GM12801 (cell line): ENCODE data around the gene EMID1.

Experiments
- CTCF ChIP-seq: IDR thresholded peaks from one replicate; pipeline ENCODE4 v1.5.1; 2011; ENCODE audit warnings: control low read depth; ENCODE audit not compliant: insufficient read length; ENCODE audit errors: extremely low read depth

The EMID1 gene

GRCh38 chr22:29203488-29204454 is 1.9 kb upstream of the EMID1 start:
- no peak for TF ChIP-seq CTCF

GRCh38 chr22:29204455-29205183 is 1.1 kb upstream of the EMID1 start:
- TF ChIP-seq CTCF = no peak

- TF ChIP-seq CTCF = no peak
Observed at GRCh38 chr22:29205252-29205593, 473 bp upstream of the EMID1 start.

- no peak for TF ChIP-seq CTCF
Observed at GRCh38 chr22:29206372-29207242, 911 bp downstream of the EMID1 start.

GRCh38 chr22:29207243-29207550 is 1.5 kb downstream of the EMID1 start:
- TF ChIP-seq CTCF = no peak

- no peak for TF ChIP-seq CTCF
Observed at GRCh38 chr22:29207562-29208501, 2.1 kb downstream of the EMID1 start.
